Right lobe of liver (tissue), 6 donors: ENCODE measurements around the gene EYA2. TPM values are rescaled to one million over a fixed set of nuclear protein-coding genes. Genes with fewer than 3 reads are reported as not detected.
"Not testable (repeated sequence)": the region's sequence is repeated elsewhere in the genome, so short reads cannot be mapped to it uniquely, and the experiment has no call there.

Experiments used
- ATAC-seq, 4 donors: fragments of 200-7000 bp; cut with Tn5 transposase; one replicate each; pipeline ENCODE4 v1.9.1; 2020; ENCODE audit warnings: mild to moderate bottlenecking in 4 of 4, moderate library complexity in 4 of 4
- DNase-seq, 3 donors: peaks; one replicate each; pipeline ENCODE4 v3.0.0-alpha.2; 2020
- H3K27ac ChIP-seq, 3 donors: fragments of 200-600 bp; one replicate each; pipeline ENCODE4 v1.8.0; 2022
- H3K27me3 ChIP-seq, 2 donors: fragments of 200-600 bp; one replicate each; pipeline ENCODE4 v1.8.0; 2022
- H3K36me3 ChIP-seq, 4 donors: fragments of 200-600 bp; sonication (generic) in 1 of 4; one replicate each; pipeline versions ENCODE4 v1.5.1 to v1.8.0; 2017 to 2022; ENCODE audit warnings: control low read depth in 1 of 4
- H3K4me1 ChIP-seq, 4 donors: fragments of 200-600 bp; sonication (generic) in 1 of 4; one replicate each; pipeline versions ENCODE4 v1.5.1 to v1.8.0; 2017 to 2022; ENCODE audit warnings: control low read depth in 1 of 4
- H3K4me3 ChIP-seq, 3 donors: fragments of 200-600 bp; one replicate each; pipeline ENCODE4 v1.8.0; 2022
- H3K9me3 ChIP-seq, 4 donors: fragments of 200-600 bp; sonication (generic) in 1 of 4; one replicate each; pipeline versions ENCODE4 v1.5.1 to v1.8.0; 2017 to 2022; ENCODE audit warnings: control low read depth in 1 of 4
- POLR2A ChIP-seq: fragments of 450-650 bp; IDR thresholded peaks from one replicate; pipeline ENCODE4 v1.6.1; 2017; ENCODE audit warnings: antibody characterized with exemption, mild to moderate bottlenecking
- WGBS: methylation state at CpG from one replicate; pipeline ENCODE4 v1.1.6; 2018; ENCODE audit warnings: low coverage, low lambda C conversion rate; ENCODE audit not compliant: insufficient coverage; ENCODE audit errors: missing lambda C conversion rate; 5-methylcytosine and 5-hydroxymethylcytosine counted together
- intact Hi-C, 2 donors: fragments of 100-400 bp; cut with DNase I; formaldehyde crosslinking; loops; one replicate each; pipeline versions ENCODE4 v1.11.2 to v1.14.1; 2022
- total RNA-seq, 6 experiments: library from RNA; depleted of rRNA in 2 of 6; stranded (reverse); fragments of >200 nt in 2 of 6; fragmentation: NEBNext Ultra II Directional in 3 of 6; extraction: Animal tissue kit (Norgen Biotek cat#: 25700) in 3 of 6; gene quantifications; one replicate each; pipeline versions ENCODE4 v1.1.0 to v1.2.4, GENCODE V29; 2016 to 2023
- TF ChIP-seq, protein P1 (sequence below), 4 donors: fragments of 200-600 bp in 3 of 4; fragments of 450-650 bp in 1 of 4; IDR thresholded peaks; one replicate each; pipeline versions ENCODE4 v1.5.1 to v1.8.0; 2016 to 2022; ENCODE audit warnings: antibody characterized with exemption in 4 of 4, mild to moderate bottlenecking in 2 of 4
- donor health status: DM: no; HTN: yes; CAD: no.
- donor health status: DM: no; HTN: no; CAD: no.
- donor health status: DM: no; HTN: no; CAD: no.
- donor health status: DM: no; HTN: yes; CAD: no.
- donor health status: DM: no; HTN: yes; CAD: no.

Gene EYA2
- total RNA-seq, 6 experiments from 2014 or later: 0.12 to 3.0 (median 0.49) TPM

DNA sequence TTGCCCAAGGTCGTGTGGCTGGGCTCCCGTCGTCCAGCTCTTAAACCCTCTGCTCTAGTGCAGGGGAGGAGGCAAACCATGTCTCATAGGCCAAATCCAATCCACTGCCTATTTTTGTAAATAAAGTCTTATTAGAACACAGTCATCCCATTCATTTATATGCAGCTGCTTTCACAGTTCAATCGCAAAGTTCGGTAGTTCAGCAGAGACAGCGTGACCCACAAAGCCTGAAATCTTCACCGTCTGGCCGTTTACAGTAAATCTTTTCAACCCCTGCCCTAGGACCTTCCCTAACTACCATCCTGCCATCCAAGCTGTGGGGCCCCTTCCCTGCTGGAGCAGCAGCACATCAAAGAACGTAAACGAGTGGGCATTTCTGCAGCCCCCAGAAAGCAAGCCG is 65.9 kb downstream of the EYA2 start:
- intact Hi-C loops: no loop called here
- DNase-seq: no peak
- H3K36me3 ChIP-seq: no peaks in the 10 kb centered on the region
- H3K27me3 ChIP-seq: no peaks in the 10 kb centered on the region
- TF ChIP-seq, protein P1, sequence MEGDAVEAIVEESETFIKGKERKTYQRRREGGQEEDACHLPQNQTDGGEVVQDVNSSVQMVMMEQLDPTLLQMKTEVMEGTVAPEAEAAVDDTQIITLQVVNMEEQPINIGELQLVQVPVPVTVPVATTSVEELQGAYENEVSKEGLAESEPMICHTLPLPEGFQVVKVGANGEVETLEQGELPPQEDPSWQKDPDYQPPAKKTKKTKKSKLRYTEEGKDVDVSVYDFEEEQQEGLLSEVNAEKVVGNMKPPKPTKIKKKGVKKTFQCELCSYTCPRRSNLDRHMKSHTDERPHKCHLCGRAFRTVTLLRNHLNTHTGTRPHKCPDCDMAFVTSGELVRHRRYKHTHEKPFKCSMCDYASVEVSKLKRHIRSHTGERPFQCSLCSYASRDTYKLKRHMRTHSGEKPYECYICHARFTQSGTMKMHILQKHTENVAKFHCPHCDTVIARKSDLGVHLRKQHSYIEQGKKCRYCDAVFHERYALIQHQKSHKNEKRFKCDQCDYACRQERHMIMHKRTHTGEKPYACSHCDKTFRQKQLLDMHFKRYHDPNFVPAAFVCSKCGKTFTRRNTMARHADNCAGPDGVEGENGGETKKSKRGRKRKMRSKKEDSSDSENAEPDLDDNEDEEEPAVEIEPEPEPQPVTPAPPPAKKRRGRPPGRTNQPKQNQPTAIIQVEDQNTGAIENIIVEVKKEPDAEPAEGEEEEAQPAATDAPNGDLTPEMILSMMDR (IDR thresholded peaks at IDR 0.05): no peak
- TF ChIP-seq POLR2A: no peak
- H3K4me1 ChIP-seq: no peaks in the 10 kb centered on the region
- no peaks in the 10 kb centered on the region for H3K9me3 ChIP-seq
- ATAC-seq: no peak
- no peak overlapping the region for H3K27ac ChIP-seq
- H3K4me3 ChIP-seq: no peak overlapping the region
- 60% methylated on average over 7 of the region's 11 CpGs for WGBS

DNA sequence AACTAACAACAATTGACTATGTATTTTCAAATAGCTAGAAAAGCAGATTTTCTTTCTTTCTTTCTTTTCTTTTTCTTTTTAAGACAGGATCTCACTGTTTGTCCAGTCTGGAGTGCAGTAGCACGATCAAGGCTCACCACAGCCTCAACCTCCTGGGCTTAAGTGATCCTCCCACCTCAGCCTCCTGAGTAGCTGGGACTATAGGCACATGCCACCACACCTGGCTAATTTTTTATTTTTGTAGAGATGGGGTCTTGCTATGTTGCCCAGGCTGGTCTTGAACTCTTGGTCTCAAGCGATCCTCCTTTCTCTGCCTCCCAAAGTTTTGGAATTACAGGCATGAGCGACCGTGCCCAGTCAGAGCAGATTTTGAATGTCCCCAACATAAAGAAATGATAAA is 67.3 kb downstream of the EYA2 start:
- DNase-seq, H3K9me3 ChIP-seq, H3K27ac ChIP-seq, H3K36me3 ChIP-seq, ATAC-seq, H3K4me3 ChIP-seq, H3K4me1 ChIP-seq, H3K27me3 ChIP-seq, intact Hi-C loops: not testable (repeated sequence)
- 75% methylated on average over 4 of the region's 4 CpGs for WGBS

DNA sequence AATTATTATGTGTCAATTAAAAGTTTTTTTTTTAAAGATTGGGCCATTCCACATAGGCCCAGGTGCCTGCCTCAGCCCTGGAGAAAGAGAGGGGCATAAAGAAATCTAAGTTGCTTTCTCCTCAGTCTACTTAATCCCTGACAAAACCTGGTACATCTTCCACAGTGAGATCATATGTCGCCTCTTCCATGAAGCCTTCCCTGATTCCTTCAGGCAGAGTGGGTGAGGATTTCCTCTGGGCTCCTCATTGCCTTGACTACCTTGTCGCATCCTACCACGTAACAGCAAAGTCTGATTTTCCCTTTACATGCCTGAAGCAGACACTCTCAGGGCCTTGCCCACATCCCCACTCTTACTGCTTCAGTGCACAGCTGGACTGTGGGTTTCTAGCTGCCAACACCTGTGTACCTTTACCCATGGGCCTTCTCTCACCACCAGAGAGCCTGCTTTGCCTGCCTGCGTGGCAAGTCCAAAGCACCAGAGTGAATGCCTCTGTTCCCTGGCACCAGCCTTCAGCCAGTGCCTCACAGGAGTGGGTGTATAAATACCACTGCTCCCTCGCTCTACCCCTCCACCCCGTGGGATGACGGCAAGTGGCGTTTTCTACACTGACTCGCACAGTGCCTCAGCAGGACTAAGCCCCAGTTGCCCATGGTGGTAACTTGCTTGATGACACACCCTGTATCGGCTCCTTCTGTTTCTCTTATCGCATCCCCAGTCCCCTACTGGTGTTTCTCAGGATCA is 68.0 kb downstream of the EYA2 start:
- ATAC-seq: no peak
- TF ChIP-seq, protein P1 (IDR thresholded peaks at IDR 0.05): no peak
- TF ChIP-seq POLR2A: no peak
- WGBS: 75% methylated on average over 11 of the region's 11 CpGs

DNA sequence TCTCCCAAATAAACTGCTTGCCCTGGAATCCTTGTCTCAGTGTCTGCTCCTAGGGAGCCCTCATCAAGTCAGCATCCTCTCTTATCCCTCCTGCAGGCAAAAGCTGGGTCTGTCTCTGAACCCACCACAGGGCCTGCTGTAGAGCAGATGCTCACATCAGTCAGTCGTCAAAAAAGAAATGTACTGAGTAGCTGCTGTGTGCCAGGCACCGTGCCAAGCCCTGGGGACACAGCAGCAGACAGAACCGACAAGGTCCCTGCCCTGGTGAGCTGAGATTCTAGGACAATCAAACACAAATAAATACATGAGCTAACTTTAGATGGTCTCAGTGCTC is 68.5 kb downstream of the EYA2 start:
- H3K27me3 ChIP-seq: no peaks in the 10 kb centered on the region
- no peak for ATAC-seq
- H3K4me3 ChIP-seq: no peak overlapping the region
- no peaks in the 10 kb centered on the region for H3K4me1 ChIP-seq
- H3K27ac ChIP-seq: no peak overlapping the region
- DNase-seq: no peak
- no peak for TF ChIP-seq POLR2A
- TF ChIP-seq, protein P1 (IDR thresholded peaks at IDR 0.05): no peak
- H3K9me3 ChIP-seq: no peaks in the 10 kb centered on the region
- WGBS: 27% methylated on average over 3 of the region's 3 CpGs
- intact Hi-C loops: no loop called here
- no peaks in the 10 kb centered on the region for H3K36me3 ChIP-seq

More for the DNA sequence above, 68.0 kb downstream of the EYA2 start:
- Histone ChIP-seq H3K27ac (no peak overlapping the region), H3K4me1 (no peaks in the 10 kb centered on the region), H3K4me3 (no peak overlapping the region), H3K36me3 (no peaks in the 10 kb centered on the region), H3K27me3 (no peaks in the 10 kb centered on the region), H3K9me3 (no peaks in the 10 kb centered on the region)
- DNase-seq: no peak
- intact Hi-C loops: no loop called here

DNA sequence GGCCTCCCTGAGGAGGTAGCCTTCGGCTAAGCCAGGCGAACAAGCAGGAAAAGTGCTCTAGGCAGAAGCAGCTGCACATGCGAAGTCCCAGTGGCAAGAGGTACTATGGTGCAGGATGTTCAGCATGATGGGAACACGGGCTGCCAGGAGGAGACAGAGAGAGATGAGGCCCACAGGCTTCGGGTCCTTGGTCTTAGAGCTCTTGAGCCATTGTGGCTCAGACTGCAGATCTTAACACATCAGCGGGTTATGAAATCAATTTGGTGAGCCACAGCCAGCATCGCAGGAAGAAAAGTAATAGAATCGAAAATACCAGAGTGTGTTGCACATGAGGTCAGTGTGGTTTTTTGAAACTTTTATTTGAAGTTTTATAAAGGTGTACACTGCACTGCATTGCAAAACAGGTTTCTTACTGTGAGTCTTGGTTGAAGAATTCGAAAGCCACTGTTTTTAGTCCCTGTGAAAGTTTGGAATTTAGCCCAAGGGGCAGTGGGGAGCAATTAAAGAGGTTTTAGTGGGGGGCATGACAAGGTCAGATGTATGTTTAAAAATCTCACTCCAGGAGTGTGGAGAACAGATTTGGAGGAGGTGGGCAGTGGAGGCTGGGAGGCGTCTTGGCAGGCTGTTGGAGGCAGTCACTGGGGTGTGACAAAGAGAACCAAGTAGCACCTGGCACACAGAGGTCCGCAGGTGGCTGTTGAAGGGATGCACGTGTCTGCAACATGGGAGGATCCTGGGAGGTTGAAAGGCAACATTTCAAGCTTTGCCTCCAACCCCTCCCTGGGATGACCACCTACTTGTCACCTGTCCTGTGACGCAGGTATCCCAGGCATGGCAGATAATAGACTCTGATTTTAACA is 69.3 kb downstream of the EYA2 start:
- no peak for DNase-seq
- TF ChIP-seq, protein P1 (IDR thresholded peaks at IDR 0.05): no peak
- no peak for TF ChIP-seq POLR2A
- H3K27ac ChIP-seq: no peak overlapping the region
- intact Hi-C loops: no loop called here
- no peak overlapping the region for H3K4me3 ChIP-seq
- 63% methylated on average over 11 of the region's 13 CpGs for WGBS
- no peaks in the 10 kb centered on the region for H3K9me3 ChIP-seq
- no peaks in the 10 kb centered on the region for H3K27me3 ChIP-seq
- ATAC-seq: no peak
- no peaks in the 10 kb centered on the region for H3K4me1 ChIP-seq
- no peaks in the 10 kb centered on the region for H3K36me3 ChIP-seq
